ENCODE results near the gene CEL. TPM values are rescaled to one million over a fixed set of nuclear protein-coding genes. Genes with fewer than 3 reads are reported as not detected.
"Not testable (repeated sequence)": the region's sequence is repeated elsewhere in the genome, so short reads cannot be mapped to it uniquely, and the experiment has no call there.

The CEL gene
- total RNA-seq, 1 experiment from 2014 or later = 3.6 TPM

DNA sequence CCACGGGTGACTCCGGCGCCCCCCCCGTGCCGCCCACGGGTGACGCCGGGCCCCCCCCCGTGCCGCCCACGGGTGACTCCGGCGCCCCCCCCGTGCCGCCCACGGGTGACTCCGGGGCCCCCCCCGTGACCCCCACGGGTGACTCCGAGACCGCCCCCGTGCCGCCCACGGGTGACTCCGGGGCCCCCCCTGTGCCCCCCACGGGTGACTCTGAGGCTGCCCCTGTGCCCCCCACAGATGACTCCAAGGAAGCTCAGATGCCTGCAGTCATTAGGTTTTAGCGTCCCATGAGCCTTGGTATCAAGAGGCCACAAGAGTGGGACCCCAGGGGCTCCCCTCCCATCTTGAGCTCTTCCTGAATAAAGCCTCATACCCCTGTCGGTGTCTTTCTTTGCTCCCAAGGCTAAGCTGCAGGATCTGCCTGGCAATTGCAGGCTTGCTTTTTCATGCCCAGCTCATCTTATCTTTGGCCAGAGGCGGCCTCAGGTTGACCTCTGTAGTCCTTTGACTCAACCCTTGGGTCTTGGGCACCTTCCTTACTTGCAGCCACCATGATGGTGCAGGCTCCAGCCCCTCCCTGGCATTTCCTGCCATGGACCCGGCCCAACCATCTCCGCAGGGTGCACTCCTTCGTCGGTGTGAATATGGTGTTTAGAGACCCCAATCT is 9.8 kb downstream of the CEL start:
- H2BK120ac ChIP-seq (ENCODE audit: low read depth, low read length, poor library complexity, severe bottlenecking) = no peak overlapping the region
- no peaks in the 10 kb centered on the region for H3K4me1 ChIP-seq (ENCODE audit: insufficient read depth, low read length)
- H2AFZ ChIP-seq (ENCODE audit: low read length) = no peak overlapping the region
- H3K23ac ChIP-seq (ENCODE audit: insufficient read length, low read depth, low read length) = no peak overlapping the region
- no peaks in the 10 kb centered on the region for H3K9me3 Mint-ChIP-seq
- no peak overlapping the region for H2BK20ac ChIP-seq (ENCODE audit: low read depth, low read length, poor library complexity, severe bottlenecking)
- DNase-seq = no peak
- no peak overlapping the region for H4K5ac ChIP-seq (ENCODE audit: insufficient read length, low read depth, low read length)
- peaks cover 4 to 7% of the 10 kb centered on the region in 2 experiments; a peak in 2 of 4 replicates for H3K4me1 Mint-ChIP-seq
- H4K91ac ChIP-seq (ENCODE audit: insufficient read length, low read depth, low read length) = no peak overlapping the region
- no peak for TF ChIP-seq CTCF (conservative IDR thresholded peaks at IDR 0.05)
- H3K18ac ChIP-seq (ENCODE audit: insufficient read length, low read depth, low read length) = no peak overlapping the region
- H3K4ac ChIP-seq (ENCODE audit: low read depth, low read length) = no peak overlapping the region
- H4K20me1 ChIP-seq (ENCODE audit: control insufficient read depth, insufficient read depth, insufficient read length) = no peaks in the 10 kb centered on the region
- H2BK5ac ChIP-seq (ENCODE audit: insufficient read length, low read length) = no peak overlapping the region
- no peaks in the 10 kb centered on the region for H3K9me3 ChIP-seq (ENCODE audit: control insufficient read depth, low read depth, low read length)
- H3K27ac Mint-ChIP-seq = no peak overlapping the region
- no peak overlapping the region for H2AK5ac ChIP-seq (ENCODE audit: insufficient read length, low read length)
- H3K79me1 ChIP-seq (ENCODE audit: insufficient read depth, low read depth, low read length, poor library complexity, severe bottlenecking) = no peaks in the 10 kb centered on the region
- no peaks in the 10 kb centered on the region for H3K27me3 ChIP-seq (ENCODE audit: insufficient read depth, low read length)
- H3K4me2 ChIP-seq (ENCODE audit: insufficient read depth, insufficient read length, low read length) = no peak overlapping the region
- no CpG with 5 or more reads among the region's 33 CpGs for WGBS (ENCODE audit: extremely low coverage, insufficient read length, low lambda C conversion rate)
- no peak overlapping the region for H3K4me3 Mint-ChIP-seq
- no peak overlapping the region for H4K8ac ChIP-seq (replicated peaks; ENCODE audit: insufficient read length, low read depth, low read length)
- no peaks in the 10 kb centered on the region for H3K79me2 ChIP-seq (ENCODE audit: insufficient read depth, low read length)
- no peak overlapping the region for H3K56ac ChIP-seq (ENCODE audit: insufficient read length, low read depth, low read length)
- no peaks in the 10 kb centered on the region for H3K27me3 Mint-ChIP-seq (ENCODE audit: low read depth)
- no peaks in the 10 kb centered on the region for H3K23me2 ChIP-seq (ENCODE audit: insufficient read length, low read depth, low read length, poor library complexity, severe bottlenecking)
- no peak overlapping the region for H3K14ac ChIP-seq (ENCODE audit: insufficient read depth, low read length)
- no peak overlapping the region for H3K27ac ChIP-seq (ENCODE audit: insufficient read length, low read depth, low read length)
- H2BK12ac ChIP-seq (ENCODE audit: insufficient read length, low read depth, low read length) = no peak overlapping the region
- H3K36me3 Mint-ChIP-seq (ENCODE audit: insufficient read depth in 1 of 3, low read depth in 3 of 3) = peaks cover 3 to 8% (median 5%) of the 10 kb centered on the region in 3 experiments; a peak in 5 of 7 replicates
- no peak overlapping the region for H3T11ph ChIP-seq (ENCODE audit: low read length)
- H3K9ac ChIP-seq (ENCODE audit: extremely low read depth, insufficient read length, low read length) = no peak overlapping the region
- H2BK15ac ChIP-seq (ENCODE audit: low read depth, low read length) = no peak overlapping the region

DNA sequence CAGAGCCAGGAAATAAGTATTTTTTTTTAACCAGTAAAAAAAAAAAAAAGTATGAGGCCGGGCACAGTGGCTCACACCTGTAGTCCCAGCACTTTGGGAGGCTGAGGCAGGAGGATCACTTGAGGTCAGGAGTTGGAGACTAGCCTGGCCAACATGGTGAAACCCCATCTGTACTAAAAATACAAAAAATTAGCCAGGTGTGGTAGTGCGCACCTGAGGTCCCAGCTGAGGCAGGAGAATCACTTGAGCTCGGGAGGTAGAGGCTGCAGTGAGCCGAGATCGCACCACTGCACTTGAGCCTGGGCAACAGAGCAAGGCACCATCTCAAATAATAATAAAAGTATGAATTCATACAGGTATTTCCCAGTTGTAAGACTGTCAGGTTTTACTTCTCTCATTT is 10.4 kb downstream of the CEL start:
- H3K4me3 Mint-ChIP-seq; H3K56ac ChIP-seq (ENCODE audit: insufficient read length, low read depth, low read length); H3K23ac ChIP-seq (ENCODE audit: insufficient read length, low read depth, low read length); H2BK20ac ChIP-seq (ENCODE audit: low read depth, low read length, poor library complexity, severe bottlenecking); H2BK12ac ChIP-seq (ENCODE audit: insufficient read length, low read depth, low read length); H3K14ac ChIP-seq (ENCODE audit: insufficient read depth, low read length); H3K27me3 ChIP-seq (ENCODE audit: insufficient read depth, low read length); H3K4ac ChIP-seq (ENCODE audit: low read depth, low read length); H3K18ac ChIP-seq (ENCODE audit: insufficient read length, low read depth, low read length); H3K27ac Mint-ChIP-seq; H2AFZ ChIP-seq (ENCODE audit: low read length); H2BK120ac ChIP-seq (ENCODE audit: low read depth, low read length, poor library complexity, severe bottlenecking); H3K4me1 ChIP-seq (ENCODE audit: insufficient read depth, low read length); H4K20me1 ChIP-seq (ENCODE audit: control insufficient read depth, insufficient read depth, insufficient read length); H2BK15ac ChIP-seq (ENCODE audit: low read depth, low read length); H2AK5ac ChIP-seq (ENCODE audit: insufficient read length, low read length); H2BK5ac ChIP-seq (ENCODE audit: insufficient read length, low read length); H3K36me3 Mint-ChIP-seq (ENCODE audit: insufficient read depth in 1 of 3, low read depth in 3 of 3); H3K4me2 ChIP-seq (ENCODE audit: insufficient read depth, insufficient read length, low read length); H3K9me3 ChIP-seq (ENCODE audit: control insufficient read depth, low read depth, low read length); H4K5ac ChIP-seq (ENCODE audit: insufficient read length, low read depth, low read length); H3T11ph ChIP-seq (ENCODE audit: low read length); DNase-seq; H3K79me1 ChIP-seq (ENCODE audit: insufficient read depth, low read depth, low read length, poor library complexity, severe bottlenecking); H4K8ac ChIP-seq (replicated peaks; ENCODE audit: insufficient read length, low read depth, low read length); H4K91ac ChIP-seq (ENCODE audit: insufficient read length, low read depth, low read length); H3K9me3 Mint-ChIP-seq; H3K23me2 ChIP-seq (ENCODE audit: insufficient read length, low read depth, low read length, poor library complexity, severe bottlenecking); H3K9ac ChIP-seq (ENCODE audit: extremely low read depth, insufficient read length, low read length); H3K79me2 ChIP-seq (ENCODE audit: insufficient read depth, low read length); H3K27ac ChIP-seq (ENCODE audit: insufficient read length, low read depth, low read length); H3K4me1 Mint-ChIP-seq; H3K27me3 Mint-ChIP-seq (ENCODE audit: low read depth): not testable (repeated sequence)
- no CpG with 5 or more reads among the region's 5 CpGs for WGBS (ENCODE audit: extremely low coverage, insufficient read length, low lambda C conversion rate)
